ENCODE data around the gene FRMD4B. TPM values are rescaled to one million over a fixed set of nuclear protein-coding genes. Genes with fewer than 3 reads are reported as not detected.

Gene FRMD4B
- total RNA-seq, 6 experiments from 2014 or later = 0.03 to 0.12 (median 0.07) TPM; not detected in 1

DNA sequence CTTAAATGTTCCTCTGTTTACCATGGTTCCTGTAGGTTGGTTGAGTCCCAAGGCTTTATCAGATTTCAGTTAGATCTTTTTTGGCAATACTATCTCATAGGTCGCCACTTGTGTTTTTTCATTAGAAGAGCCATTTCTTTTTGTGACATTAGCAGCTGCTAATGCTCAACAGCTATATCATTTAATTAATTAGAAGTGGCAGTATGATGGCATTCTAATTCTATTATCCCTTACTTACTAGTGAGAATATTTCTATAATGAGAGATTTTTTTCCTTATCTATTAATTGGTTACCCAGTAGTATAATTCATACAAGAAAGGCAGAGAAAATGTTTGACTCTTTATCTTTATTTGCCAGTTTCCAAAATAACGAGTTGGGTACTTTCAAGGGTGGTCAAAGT lies 25.2 kb downstream of the FRMD4B start:
- TF ChIP-seq, protein P1, sequence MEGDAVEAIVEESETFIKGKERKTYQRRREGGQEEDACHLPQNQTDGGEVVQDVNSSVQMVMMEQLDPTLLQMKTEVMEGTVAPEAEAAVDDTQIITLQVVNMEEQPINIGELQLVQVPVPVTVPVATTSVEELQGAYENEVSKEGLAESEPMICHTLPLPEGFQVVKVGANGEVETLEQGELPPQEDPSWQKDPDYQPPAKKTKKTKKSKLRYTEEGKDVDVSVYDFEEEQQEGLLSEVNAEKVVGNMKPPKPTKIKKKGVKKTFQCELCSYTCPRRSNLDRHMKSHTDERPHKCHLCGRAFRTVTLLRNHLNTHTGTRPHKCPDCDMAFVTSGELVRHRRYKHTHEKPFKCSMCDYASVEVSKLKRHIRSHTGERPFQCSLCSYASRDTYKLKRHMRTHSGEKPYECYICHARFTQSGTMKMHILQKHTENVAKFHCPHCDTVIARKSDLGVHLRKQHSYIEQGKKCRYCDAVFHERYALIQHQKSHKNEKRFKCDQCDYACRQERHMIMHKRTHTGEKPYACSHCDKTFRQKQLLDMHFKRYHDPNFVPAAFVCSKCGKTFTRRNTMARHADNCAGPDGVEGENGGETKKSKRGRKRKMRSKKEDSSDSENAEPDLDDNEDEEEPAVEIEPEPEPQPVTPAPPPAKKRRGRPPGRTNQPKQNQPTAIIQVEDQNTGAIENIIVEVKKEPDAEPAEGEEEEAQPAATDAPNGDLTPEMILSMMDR (IDR thresholded peaks at IDR 0.05) = no peak
- Mint-ChIP-seq H3K4me3 (no peak overlapping the region), H3K27me3 (ENCODE audit: insufficient read depth) (peaks cover 11% of the 10 kb centered on the region), H3K36me3 (ENCODE audit: low read depth) (no peaks in the 10 kb centered on the region), H3K9me3 (no peaks in the 10 kb centered on the region), H3K4me1 (ENCODE audit: low read depth) (peaks cover 10% of the 10 kb centered on the region; the same call in 1 of the 2 replicates), H3K27ac (no peak overlapping the region)
- DNase-seq = no peak

DNA sequence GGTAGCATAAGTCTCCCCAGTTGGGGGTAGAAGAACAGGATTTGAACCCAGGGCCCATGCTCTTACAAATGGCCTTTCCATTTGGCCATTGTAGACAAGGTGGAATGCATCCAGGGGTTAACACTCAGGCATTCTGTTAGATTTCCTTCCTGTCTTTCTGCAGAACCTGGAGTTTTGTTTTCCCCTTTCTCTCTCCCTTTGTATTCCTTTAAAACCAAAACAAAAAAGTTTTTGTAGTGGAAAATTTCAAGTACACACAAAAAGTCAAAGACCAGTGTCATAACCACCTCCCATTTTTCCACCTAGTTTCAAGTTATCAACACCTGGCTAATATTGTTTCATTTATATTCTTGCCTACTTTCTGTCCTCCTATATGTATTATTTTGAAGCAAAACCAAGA lies 26.0 kb downstream of the FRMD4B start:
- Mint-ChIP-seq H3K36me3 (ENCODE audit: low read depth) (no peaks in the 10 kb centered on the region), H3K4me1 (ENCODE audit: low read depth) (peaks cover 11% of the 10 kb centered on the region; the same call in 1 of the 2 replicates), H3K27ac (no peak overlapping the region), H3K4me3 (no peak overlapping the region), H3K27me3 (ENCODE audit: insufficient read depth) (peaks cover 16% of the 10 kb centered on the region), H3K9me3 (no peaks in the 10 kb centered on the region)
- no peak for DNase-seq
- TF ChIP-seq, protein P1 (IDR thresholded peaks at IDR 0.05) = no peak

DNA sequence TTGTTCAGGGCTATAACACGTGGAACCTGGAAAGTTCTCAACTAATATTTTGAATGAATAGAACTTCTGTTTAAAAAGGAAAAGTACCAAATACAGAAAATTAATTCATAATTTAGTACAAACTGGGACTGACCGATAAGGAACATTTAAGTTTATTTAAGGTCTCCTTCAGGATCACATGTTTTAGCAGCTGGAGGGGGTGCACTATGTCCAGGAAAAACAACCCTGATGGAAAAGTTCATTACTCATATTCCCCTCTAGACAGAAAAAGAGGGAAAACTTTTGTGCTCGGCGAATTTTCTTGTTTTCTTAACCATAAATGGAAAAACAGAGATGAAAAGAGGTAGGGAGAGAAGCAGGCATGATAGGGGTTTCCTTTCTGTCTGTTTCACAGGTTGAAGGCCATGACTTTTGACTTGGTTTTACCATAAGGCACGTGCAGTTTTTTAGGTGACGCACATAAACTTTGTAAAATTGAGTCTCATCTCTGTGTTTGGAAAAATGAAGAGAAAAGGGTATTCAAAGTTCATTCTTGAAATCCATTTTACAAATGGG lies 26.5 kb downstream of the FRMD4B start:
- Mint-ChIP-seq H3K27me3 (ENCODE audit: insufficient read depth) (peaks cover 16% of the 10 kb centered on the region), H3K4me3 (no peak overlapping the region), H3K9me3 (no peaks in the 10 kb centered on the region), H3K27ac (no peak overlapping the region), H3K4me1 (ENCODE audit: low read depth) (peaks cover 14% of the 10 kb centered on the region; the same call in 1 of the 2 replicates), H3K36me3 (ENCODE audit: low read depth) (no peaks in the 10 kb centered on the region)
- TF ChIP-seq, protein P1 (IDR thresholded peaks at IDR 0.05) = no peak
- DNase-seq = no peak

DNA sequence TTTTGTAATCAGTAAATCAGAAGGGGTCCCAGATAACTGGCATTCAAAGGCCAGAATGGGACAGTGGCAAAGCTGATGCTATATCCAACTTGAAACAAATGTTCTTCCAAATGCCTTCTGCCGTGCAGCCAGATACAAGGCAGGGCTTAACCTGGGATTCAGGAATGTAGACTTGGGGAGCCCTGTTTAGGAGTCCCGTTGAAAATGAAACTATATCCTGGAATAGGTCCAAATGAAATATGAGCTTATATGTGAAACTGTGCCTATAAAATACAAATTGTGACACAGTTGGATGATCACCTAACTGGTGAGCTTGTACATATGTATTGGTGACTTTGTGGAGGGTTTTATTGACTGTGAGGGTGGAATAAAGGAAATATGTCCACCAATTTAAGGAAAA lies 28.7 kb downstream of the FRMD4B start:
- no peak overlapping the region for H3K27ac Mint-ChIP-seq

DNA sequence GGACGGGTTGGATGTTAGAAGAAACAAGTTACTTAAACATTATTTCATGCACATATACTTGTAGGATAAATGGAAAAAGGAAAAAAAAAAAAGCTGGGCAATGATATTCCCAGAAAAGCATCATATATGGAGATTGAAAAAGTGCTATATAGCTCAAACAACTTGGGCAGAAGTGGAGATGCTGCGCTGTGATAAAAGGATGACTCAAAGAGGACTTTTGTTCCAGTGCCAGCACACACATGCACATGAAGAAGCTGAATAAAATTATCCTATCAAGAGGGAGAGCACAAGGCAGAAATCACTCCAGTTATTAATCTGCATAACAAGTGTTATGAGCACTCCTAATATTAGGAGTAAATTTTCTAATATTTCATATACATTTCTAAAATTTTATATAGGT lies 30.9 kb downstream of the FRMD4B start:
- no peak overlapping the region for H3K27ac Mint-ChIP-seq
- TF ChIP-seq, protein P1 (IDR thresholded peaks at IDR 0.05) = no peak
- peaks cover 24% of the 10 kb centered on the region for H3K27me3 Mint-ChIP-seq (ENCODE audit: insufficient read depth)
- H3K36me3 Mint-ChIP-seq (ENCODE audit: low read depth) = no peaks in the 10 kb centered on the region
- no peak for DNase-seq
- no peak overlapping the region for H3K4me3 Mint-ChIP-seq
- H3K4me1 Mint-ChIP-seq (ENCODE audit: low read depth) = peaks cover 7% of the 10 kb centered on the region; the same call in 1 of the 2 replicates
- H3K9me3 Mint-ChIP-seq = no peaks in the 10 kb centered on the region

More for the DNA sequence above, 28.7 kb downstream of the FRMD4B start:
- Mint-ChIP-seq H3K36me3 (ENCODE audit: low read depth) (no peaks in the 10 kb centered on the region), H3K4me1 (ENCODE audit: low read depth) (peaks cover 7% of the 10 kb centered on the region; the same call in 1 of the 2 replicates), H3K9me3 (no peaks in the 10 kb centered on the region), H3K4me3 (no peak overlapping the region), H3K27me3 (ENCODE audit: insufficient read depth) (peaks cover 22% of the 10 kb centered on the region)
- no peak for DNase-seq
- TF ChIP-seq, protein P1 (IDR thresholded peaks at IDR 0.05) = no peak
